NCI-H460 (cell line): ENCODE measurements around the gene INSRR. TPM values are rescaled to one million over a fixed set of nuclear protein-coding genes. Genes with fewer than 3 reads are reported as not detected.
A peak's percentile ranks its signal among the peaks of the same experiment; 100 is the strongest.

Source experiments
- DNase-seq: peaks from one replicate; pipeline ENCODE4 v3.0.0-alpha.2; 2016; ENCODE audit warnings: low read depth; ENCODE audit errors: extremely low read depth
- total RNA-seq: library from RNA; depleted of rRNA; stranded (reverse); fragments of >200 nt; shearing (Covaris generic); gene quantifications from 2 replicates; pipeline ENCODE4 v1.2.3, GENCODE V29; 2014

Gene INSRR
- total RNA-seq, 1 experiment from 2014 or later = 0.42 TPM

- no peak for DNase-seq
These were observed 36.0 kb upstream of the INSRR start for GRCh38 chr1:156894711-156895454.

GRCh38 chr1:156894001-156894400, 35.1 kb upstream of the INSRR start:
- DNase-seq = no peak

GRCh38 chr1:156893048-156893953, 34.4 kb upstream of the INSRR start, which contains the start of gene PEAR1:
Gene PEAR1 (plus strand): TSS chr1:156893718. CDS start chr1:156903927, 10,209 bp downstream.
- DNase-seq = no peak

GRCh38 chr1:156892190-156893047, 33.5 kb upstream of the INSRR start:
- DNase-seq = peak; percentile 89

GRCh38 chr1:156889802-156890580, 31.1 kb upstream of the INSRR start:
- DNase-seq = peak; percentile 88

GRCh38 chr1:156887734-156888133, 28.8 kb upstream of the INSRR start:
- DNase-seq = no peak

GRCh38 chr1:156887317-156887716, 28.4 kb upstream of the INSRR start:
- no peak for DNase-seq

GRCh38 chr1:156886583-156887281, 27.8 kb upstream of the INSRR start:
- DNase-seq = no peak

- no peak for DNase-seq
These were observed 27.0 kb upstream of the INSRR start for GRCh38 chr1:156885880-156886355.

GRCh38 chr1:156885314-156885713, 26.4 kb upstream of the INSRR start:
- no peak for DNase-seq

- DNase-seq = no peak
These were observed 25.8 kb upstream of the INSRR start for GRCh38 chr1:156884560-156885184.

GRCh38 chr1:156883919-156884318, 25.0 kb upstream of the INSRR start:
- no peak for DNase-seq

- DNase-seq = no peak
These were observed 23.6 kb upstream of the INSRR start for GRCh38 chr1:156882543-156882942.

- DNase-seq = no peak
These were observed 22.7 kb upstream of the INSRR start for GRCh38 chr1:156881663-156882062.

- DNase-seq = no peak
These were observed 22.2 kb upstream of the INSRR start for GRCh38 chr1:156881101-156881500.

- no peak for DNase-seq
These were observed 21.6 kb upstream of the INSRR start for GRCh38 chr1:156880473-156880872.

- no peak for DNase-seq
These were observed 21.0 kb upstream of the INSRR start for GRCh38 chr1:156879876-156880275.

GRCh38 chr1:156877433-156878170, 18.7 kb upstream of the INSRR start:
- DNase-seq = no peak
